C4-2B (cell line): ENCODE data around the gene EEA1.

Experiments
- ZFX ChIP-seq: fragments of 450-650 bp; IDR thresholded peaks from 2 replicates; pipeline ENCODE4 v1.6.1; 2017
- TF ChIP-seq, protein P1 (sequence below): fragments of 450-650 bp; conservative IDR thresholded peaks from 2 replicates; pipeline ENCODE4 v1.5.1; 2017; ENCODE audit warnings: mild to moderate bottlenecking

GRCh38 chr12:92938018-92938417 lies 8.9 kb upstream of the EEA1 start:
- TF ChIP-seq, protein P1, sequence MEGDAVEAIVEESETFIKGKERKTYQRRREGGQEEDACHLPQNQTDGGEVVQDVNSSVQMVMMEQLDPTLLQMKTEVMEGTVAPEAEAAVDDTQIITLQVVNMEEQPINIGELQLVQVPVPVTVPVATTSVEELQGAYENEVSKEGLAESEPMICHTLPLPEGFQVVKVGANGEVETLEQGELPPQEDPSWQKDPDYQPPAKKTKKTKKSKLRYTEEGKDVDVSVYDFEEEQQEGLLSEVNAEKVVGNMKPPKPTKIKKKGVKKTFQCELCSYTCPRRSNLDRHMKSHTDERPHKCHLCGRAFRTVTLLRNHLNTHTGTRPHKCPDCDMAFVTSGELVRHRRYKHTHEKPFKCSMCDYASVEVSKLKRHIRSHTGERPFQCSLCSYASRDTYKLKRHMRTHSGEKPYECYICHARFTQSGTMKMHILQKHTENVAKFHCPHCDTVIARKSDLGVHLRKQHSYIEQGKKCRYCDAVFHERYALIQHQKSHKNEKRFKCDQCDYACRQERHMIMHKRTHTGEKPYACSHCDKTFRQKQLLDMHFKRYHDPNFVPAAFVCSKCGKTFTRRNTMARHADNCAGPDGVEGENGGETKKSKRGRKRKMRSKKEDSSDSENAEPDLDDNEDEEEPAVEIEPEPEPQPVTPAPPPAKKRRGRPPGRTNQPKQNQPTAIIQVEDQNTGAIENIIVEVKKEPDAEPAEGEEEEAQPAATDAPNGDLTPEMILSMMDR = no peak
- TF ChIP-seq ZFX = no peak
